Measurements from ENCODE around the gene AKAP11. TPM values are rescaled to one million over a fixed set of nuclear protein-coding genes. Genes with fewer than 3 reads are reported as not detected.
A peak's percentile ranks its signal among the peaks of the same experiment; 100 is the strongest.

The AKAP11 gene
- total RNA-seq, 1 donor from 2014 or later: 26.6 TPM

GRCh38 chr13:42271337-42272114 is 426 bp upstream of the AKAP11 start:
- DNase-seq (ENCODE audit: low read depth): peak; percentile 97

GRCh38 chr13:42272804-42273175 is 838 bp downstream of the AKAP11 start:
- DNase-seq (ENCODE audit: low read depth): no peak

GRCh38 chr13:42274386-42275097 is 2.6 kb downstream of the AKAP11 start:
- DNase-seq (ENCODE audit: low read depth): no peak

DNA sequence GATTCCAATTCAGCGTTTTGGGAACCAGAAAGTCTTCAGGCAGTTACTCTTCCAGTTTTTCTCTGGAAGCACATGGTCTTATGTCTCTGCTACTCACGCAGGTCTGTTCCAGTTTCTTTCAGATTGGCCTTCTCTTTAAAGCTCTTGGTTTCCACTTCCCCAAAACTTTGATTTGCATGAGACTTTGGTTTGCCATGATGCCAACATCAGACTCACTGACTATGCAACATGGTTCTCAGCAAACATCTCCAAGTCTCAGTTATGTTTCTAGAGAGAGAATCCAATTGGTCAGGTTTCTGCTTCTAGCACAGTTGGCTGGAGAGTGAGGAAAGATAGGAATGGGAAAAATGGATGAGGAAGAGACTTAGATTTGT is 3.1 kb downstream of the AKAP11 start:
- no peak for DNase-seq (ENCODE audit: low read depth)

- no peak for DNase-seq (ENCODE audit: low read depth)
Measured at GRCh38 chr13:42275506-42275905, 3.6 kb downstream of the AKAP11 start.

DNA sequence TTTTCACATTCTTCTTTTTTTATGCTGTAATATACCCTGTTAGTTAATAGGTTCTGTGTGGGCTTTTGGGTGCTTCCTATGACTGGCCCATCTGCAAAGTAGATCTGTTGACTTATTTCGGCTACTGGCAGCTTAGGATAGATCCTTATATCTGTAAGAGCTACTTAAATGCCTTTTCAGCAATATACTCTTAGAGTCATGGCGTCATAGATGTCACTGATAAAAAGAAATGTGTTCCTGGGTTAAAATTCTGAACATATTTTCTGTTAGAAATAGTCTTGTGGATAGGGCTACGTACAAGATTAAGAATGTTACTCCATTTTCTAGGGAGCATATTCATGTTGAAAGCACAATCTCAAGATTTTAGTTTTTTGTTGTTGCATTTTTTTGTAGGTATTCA is 4.7 kb downstream of the AKAP11 start:
- no peak for DNase-seq (ENCODE audit: low read depth)

DNA sequence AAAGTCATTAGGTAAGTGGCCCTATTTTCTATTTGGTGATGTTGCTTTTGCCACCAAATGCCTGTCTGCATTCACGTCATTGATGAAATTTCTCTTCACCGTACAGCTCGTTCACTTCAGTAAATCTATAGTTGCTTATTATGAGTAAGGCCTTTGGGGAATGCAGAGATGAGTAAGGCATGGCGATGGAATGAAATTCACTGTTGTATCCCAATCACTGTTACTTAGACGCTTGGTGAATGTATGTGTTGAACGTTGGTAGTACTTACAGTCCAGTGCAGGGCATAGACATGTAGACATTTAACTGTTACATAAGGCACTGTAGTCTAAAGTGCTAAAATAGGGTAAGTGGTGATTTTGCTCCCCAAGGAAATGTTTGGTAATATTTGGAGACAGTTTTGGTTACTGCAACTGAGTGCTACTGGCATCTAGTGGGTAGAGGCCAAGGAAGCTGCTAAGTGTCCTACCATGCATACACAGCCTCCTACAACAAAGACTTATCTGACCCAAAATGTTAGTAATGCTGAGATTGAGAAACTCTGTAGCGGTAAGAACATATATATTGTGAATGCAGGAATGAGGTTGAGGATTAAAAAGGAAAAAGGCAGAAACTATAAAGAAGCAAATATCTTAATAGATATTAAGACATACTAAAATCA is 5.8 kb downstream of the AKAP11 start:
- no peak for DNase-seq (ENCODE audit: low read depth)

DNA sequence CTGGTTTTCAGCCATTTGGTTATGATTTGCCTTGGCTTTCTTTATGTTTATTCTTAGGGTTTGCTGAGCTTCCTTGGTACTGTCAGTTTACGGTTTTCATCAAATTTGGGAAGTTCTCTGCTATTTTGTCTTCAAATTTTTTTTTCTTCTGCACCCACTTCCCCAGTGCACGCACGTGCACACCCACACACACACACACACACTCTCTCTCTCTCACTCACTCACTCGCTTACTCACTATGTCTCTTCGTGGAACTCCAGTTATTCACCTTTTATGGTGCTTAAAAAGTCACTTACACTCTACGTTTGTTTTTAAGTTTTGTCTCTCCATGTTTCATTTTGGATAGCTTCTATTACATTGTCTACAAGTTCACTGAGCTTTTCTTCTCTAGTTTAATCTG is 7.1 kb downstream of the AKAP11 start:
- no peak for DNase-seq (ENCODE audit: low read depth)

DNA sequence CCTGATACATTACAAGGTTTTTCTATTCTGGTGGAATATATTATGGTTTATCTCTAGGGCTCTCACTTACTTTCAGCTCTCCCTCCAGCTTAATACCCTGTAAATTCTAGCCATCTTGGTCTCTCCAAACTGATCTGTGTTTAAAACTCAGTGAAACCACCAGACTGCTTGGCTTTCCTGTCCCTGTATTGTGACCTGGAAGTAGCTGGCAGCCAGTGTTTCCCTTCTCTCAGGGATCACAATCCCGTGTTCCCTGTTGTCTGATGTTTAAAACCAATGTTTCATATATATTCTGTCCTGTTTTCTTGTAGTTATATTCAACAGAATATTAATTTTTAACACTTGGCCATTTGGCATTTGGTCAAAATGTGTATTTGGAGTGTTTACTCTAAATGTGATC is 8.0 kb downstream of the AKAP11 start:
- no peak for DNase-seq (ENCODE audit: low read depth)

DNA sequence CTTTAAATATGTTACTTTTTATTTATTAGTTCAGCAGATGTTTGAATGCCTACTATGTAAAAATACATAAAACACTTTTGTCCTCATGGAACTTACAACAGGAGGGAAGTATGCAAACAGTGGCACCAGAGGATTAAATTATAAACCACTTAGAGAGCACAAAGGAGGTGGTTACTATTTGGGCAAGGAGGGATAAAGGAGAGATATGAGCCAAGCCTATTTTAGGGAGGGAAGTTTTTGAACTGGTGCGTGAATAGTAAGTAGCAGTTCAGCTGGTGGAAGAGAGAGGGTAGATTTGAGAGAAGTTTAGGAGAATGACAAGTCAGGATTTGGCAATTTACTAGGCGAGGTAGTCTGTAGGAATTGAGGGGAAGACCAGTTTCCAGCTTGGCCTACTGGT is 8.6 kb downstream of the AKAP11 start:
- peak; percentile 41 for DNase-seq (ENCODE audit: low read depth)

DNA sequence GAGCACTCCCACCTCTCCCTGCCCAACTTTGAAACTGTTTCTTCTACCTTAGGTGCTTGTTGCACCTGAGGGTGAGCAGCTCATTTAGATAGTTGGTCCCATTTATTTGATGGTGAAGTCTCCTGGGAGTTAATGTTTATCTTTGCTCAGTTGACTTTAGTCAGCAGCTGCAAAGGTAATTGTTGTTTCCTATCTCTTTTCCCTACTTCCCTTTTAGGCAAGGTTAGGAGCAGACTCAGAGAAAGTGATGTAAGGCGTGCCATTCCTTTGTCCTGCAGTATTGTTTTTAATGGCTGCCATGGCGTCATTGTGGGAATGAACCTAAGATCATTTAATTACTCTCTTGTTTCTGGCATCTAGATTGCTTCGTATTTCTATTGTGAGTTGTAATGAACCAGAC is 11.6 kb downstream of the AKAP11 start:
- no peak for DNase-seq (ENCODE audit: low read depth)

DNA sequence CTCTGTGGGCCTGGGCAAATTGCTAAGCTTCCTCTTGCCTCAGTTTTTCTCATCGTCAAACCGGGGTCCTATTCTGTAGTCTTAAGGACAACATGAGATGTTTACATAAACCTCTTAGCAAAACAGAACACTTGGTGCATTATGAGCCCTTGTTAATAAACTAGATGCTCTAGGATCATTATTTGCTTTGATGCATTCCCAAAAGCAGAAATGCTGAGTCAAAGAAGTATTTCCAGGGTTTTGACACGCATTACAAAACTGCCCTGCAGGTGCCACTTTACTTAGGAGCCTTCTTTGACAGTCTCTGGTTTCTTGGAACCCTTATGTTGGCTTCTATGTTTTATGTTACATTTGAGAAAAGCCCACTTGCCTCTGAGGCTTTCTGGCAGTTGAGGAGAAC is 12.1 kb downstream of the AKAP11 start:
- no peak for DNase-seq (ENCODE audit: low read depth)

GRCh38 chr13:42298392-42298791 is 26.4 kb downstream of the AKAP11 start:
- DNase-seq (ENCODE audit: low read depth): no peak

DNA sequence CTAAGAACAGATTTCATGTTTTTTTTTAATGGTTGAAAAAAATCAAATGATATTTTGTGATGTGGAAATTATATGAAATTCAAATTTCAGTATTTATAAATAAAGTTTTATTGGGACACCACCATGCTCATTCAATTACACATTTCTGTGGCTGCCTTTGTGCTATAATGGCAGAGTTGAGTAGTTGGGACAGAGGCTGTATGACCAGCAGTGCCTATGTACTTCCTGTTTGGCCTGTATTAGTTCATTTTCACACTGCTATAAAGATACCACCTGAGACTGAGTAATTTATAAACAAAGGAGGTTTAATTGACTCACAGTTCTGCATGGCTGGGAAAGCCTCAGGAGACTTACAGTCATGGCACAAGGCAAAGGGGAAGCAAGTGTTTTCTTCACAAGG is 33.6 kb downstream of the AKAP11 start:
- no peak for DNase-seq (ENCODE audit: low read depth)

GRCh38 chr13:42307461-42307860 is 35.5 kb downstream of the AKAP11 start:
- no peak for DNase-seq (ENCODE audit: low read depth)

DNA sequence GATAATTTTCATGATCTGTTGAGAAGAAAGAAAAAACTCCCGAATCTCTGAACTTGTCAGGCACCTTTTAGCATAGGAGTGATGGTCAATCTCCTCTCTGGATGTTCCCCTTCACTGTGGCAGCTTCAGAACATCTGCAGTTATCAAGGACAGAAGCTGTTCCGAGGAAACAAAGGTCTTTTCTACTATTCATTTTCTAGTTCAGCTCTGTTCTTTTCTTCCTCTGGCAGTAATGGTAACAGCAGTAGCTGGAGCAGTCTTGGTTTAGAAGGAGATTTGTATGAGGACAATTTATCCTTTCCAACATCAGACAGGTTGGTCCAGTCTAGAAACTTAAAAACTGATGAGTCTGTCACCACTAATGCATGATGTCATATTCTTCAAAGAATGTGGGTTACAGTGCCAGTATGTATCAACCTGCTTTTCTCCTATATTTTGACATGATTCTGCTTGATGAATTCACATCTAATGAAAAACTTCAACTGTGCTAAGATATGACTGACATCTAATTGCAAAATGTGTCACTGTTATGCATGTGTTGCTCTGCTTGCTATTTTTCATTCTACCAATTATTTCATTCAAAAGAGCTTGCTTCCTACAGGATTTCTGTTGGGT is 41.0 kb downstream of the AKAP11 start:
- no peak for DNase-seq (ENCODE audit: low read depth)

DNA sequence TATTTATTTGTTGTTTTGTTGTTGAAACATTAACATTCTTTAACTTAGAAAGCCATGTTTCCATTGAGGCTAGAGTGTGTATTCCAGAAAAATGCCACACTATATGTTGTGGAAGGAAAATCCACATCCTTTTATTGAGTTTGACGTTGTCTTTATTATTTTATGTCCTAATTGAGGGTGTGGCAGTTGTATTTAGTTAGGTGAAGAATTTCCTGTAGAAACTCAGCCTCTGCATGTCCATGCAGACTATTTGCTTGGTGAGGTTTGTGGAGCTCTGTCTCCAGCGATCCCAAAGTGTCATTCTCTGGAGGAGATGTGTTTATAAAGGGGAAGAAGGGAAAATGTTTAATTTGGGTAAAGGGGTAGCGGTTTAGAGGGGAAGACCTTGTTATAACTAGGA is 46.6 kb downstream of the AKAP11 start:
- DNase-seq (ENCODE audit: low read depth): no peak

DNA sequence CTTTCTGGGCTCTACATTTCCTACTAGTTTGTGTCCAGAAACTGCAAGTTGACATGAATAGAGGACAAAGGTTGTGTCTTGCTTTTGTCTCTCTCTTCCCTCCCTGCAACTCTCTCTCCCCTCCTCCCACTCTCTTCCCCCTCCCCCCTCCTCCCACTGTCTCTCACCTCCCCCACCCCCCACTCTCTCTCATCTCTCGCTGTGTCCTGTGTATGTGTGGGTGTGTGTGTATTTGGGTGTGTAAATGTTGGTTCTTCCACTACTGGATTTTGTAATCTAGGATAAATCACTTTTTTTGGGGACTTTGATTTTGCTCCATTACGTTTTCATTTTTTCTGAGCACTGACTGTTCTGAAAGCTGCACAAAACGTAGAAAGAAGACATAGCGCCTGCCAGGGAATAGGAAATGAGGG is 48.4 kb downstream of the AKAP11 start:
- DNase-seq (ENCODE audit: low read depth): no peak

DNA sequence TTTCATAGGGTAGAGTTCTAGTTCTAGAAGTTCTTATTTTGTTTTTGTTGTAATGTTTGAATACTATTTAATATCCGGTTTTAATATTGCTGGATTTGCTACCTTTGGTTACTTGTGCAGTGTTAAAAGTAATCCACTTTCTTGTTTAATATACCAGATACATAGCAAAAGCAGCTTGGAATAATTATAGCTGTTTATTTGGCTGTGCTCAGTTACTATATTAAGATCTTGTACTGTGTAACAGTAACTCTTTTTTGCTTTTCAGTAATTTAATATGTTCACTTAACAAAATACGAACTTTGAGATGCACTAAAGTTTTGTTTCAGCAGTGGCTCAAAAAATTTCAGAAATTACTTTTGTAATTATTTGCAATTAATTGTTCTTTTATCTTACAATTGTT is 50.9 kb downstream of the AKAP11 start:
- DNase-seq (ENCODE audit: low read depth): no peak

DNA sequence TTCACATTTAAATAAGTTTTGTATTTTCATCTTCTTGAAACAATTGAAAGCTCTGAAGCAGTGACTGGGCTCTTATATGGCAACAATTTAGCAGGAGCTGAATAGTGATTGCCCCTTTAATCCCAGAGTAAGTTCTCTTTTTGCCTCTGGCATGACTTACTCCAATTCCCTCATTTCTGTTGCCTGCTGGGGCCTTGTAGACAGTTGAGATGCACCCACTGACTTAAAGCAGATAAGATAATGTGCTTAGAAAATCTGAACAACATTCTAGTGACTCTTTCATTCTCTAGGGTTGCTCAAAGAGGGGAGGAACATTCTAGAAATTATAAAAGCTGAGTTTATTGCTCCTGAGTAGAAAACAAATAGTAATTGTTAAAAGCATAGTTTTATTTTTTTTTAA is 52.8 kb downstream of the AKAP11 start:
- no peak for DNase-seq (ENCODE audit: low read depth)

DNA sequence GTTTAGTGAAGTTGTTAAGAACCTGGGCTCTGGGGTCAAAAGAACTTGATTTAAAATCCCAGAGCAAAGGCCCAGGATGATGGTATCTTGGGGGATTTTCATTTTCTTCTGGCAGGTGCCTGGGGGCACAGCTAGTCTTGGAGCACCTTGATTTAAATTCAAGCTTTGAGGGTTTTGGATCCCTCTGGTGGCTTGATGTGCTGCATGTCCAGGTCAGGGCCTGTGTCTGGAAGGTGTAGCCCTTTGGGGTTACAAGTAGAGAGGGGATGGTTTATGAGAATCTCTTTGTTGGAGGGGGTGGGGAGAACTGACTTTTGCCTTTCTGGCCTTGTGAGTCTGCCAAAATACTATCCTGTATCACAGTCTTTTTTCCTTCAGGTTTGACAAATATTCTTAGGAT is 55.8 kb downstream of the AKAP11 start:
- DNase-seq (ENCODE audit: low read depth): no peak

DNA sequence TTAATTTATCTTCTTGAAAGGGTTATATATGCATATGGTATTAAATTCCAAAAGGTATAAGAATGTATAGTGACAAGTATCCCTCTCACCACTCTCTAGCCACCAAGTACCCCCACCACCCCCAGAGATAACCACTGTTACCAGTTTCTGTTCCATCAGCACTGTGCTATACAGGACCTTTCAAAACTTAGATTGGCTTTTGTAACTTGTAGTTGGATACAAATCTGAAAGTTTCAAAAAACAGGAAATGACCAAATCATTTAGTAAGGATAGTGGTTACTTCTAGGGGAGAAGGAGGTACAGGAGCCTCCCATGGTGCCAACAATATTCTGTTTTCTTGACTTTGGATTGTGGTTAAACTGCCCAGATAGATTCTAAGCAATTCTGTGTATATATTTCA is 56.7 kb downstream of the AKAP11 start:
- DNase-seq (ENCODE audit: low read depth): no peak
